HG02885 (cell line): ENCODE data around the gene SOX8.

Experiments used
- ATAC-seq: cut with Tn5 transposase; IDR thresholded peaks from one replicate; pipeline ENCODE4 v1.9.1; 2021; ENCODE audit warnings: mild to moderate bottlenecking; ENCODE audit not compliant: unreplicated experiment, poor library complexity

SOX8 gene

DNA sequence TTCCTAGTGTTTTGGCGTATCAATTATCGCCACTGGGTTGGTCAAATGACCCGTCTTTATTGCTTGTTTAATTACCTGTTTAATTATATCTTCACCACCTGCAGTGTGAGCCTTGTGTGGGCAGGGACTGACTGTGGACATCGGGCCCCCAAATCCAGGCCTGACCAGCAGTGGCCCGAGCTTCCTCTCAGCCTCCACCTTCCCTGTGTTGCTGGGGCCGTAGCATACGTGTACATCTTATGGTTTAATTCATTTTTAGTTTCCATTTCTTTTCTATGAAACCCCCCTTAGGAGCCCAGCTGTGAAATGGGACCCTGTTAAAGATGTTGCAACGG, 9.6 kb upstream of the SOX8 start:
- ATAC-seq, result no peak

DNA sequence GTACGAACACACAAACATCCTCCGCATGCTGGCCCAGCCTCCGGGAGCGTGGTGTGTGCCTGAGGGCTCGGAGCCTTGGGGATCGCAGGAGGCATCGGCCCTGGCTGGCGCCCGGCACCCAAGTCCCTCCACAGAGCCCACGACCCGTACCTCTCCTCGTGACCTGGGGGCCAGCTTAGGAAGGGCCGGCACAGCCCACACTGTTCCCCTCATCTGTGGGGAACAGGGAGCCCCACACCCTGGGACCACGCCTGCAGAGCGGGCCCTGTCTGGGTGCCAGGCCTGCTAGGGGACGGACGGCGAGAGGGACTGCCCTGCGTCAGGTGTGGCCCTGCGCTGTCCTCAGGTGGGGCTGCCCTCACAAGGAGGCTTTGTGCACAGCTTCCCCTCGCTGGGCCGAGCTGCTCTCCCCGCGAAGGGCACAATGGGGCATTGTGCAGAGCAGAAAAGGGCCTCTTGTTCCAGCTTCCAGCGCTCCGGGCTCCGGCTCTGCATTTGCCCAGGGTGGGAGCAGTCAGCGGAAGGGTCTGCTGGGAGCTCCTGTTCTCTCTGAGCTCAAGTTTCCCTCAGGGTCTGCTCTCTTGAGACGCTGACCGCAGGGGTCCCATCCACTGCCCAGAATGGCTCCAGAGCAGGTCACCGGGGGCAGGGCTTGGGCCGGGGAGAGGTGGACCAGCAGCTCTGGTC, 9.1 kb upstream of the SOX8 start:
- ATAC-seq, result no peak

DNA sequence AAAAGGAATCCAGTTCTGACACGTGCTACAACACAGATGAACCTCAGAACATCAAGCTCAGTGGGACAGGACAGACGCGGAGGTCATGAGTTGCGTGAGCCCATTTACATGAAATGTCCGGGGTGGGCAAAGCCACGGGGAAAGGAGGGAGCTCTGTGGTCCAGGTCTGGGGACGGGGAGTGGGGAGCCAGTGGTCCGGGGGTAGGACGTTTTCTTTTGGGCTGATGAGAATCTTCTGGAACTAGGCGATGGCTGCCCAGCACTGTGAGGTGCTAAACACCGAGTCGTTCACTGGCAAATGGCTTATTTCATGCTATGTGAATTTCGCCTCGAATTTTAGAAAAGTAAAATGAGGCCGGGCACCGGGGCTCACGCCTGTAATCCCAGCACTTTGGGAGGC, 8.2 kb upstream of the SOX8 start:
- ATAC-seq, result no peak

DNA sequence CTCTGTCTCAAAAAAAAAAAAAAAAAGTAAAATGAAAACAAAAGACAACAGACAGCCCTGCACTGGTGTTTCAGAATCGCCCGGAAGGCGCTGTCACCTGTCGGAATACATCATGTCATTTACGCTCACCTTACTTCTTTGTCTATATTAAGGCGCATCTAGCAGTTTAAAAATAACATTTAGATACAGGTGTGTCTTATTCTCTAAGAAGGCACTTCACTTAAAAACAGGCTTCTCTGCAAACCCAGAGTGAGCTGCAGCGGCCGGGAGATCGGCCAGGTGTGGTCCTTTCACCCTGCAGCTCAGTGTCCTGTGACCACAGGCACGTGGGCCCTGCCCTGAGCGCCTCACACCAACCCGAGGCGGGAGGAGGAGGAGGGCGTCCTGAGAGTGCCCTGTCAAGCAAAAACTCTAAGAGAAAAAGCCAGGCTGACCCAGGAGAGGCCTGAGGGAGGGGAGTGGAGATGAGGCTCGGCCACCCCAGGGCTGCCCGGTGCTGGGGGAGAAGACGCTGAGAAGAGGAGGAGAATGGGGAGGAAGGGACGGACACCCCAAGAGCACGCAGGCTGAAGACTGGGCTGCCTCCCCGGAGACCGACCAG, 7.5 kb upstream of the SOX8 start:
- no peak for ATAC-seq

DNA sequence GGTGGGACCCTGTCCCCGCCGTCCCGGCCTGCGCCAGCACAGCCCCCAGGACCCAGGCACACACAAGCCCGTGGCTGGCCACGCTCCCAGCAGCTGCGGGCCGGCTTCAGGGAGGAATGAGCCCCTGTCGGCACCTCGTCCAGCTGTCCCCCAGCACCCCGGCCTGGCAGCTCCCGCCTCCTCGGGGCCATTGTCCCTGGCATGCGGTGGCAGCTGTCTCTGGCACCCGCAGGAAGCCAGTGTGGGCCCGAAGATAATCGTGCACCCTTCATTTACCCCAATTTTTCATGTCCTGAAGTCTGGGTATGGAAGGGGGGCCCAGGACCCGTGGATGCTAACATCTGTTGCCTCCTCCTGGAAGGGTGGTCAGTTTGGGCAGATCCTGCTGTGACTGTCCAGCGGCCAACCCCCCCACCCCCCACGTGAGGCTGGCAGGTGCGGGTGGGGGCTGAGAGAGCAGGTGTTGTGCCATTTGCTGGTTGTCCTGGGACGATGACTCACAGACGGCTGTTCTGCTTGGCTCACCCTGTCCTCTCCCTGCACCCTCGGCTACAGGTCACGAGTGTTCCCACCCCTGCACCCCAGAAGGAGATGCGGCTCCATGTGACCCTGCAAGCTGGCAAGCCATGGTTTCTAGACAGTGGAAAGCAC, 6.8 kb upstream of the SOX8 start:
- no peak for ATAC-seq

DNA sequence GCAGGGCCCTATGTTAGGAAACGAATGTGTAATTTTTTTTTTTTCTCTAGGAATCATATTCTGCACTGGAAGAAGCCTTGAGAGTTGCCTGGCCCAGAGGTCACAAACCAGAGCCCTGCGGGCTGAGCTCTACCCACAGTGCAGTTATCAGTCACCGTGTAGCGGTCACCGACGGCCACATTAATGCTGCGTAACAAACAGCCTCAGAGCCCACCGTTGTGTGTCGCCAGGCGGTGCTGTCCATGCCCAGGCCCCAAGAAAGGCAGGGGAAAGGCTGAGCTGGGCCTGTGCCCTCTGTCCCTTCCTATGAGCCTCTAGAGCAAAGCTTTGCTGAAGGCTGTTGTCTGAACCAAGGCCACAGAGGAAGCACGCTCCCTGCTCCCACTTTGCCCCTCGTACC, 6.3 kb upstream of the SOX8 start:
- ATAC-seq, result no peak

DNA sequence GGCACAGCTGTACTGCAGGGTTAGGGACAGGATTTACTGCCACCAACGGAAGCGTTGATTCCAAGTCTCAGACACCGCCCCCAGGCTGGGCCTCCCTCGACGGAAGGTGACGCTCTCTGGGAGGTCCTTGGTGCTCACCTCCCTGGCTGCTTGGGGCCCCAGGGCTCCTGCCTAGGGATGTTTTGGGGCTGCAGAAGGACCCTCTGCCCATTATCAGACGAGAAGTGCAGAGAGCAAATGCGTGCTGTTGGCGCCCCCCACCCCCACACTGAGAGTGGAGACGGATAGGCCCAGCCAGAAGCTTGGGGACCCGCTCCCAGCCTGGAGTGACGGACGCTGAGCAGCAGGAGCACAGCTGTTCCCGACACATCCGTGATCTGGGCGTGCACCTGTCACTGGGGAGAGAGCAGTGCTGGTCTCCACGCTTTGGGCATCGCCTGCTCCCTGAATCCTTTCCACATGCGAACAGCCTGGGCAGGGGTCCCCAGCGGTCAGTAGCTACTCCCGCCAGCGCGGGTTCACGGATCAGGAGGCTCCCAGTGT, 5.1 kb upstream of the SOX8 start:
- no peak for ATAC-seq

DNA sequence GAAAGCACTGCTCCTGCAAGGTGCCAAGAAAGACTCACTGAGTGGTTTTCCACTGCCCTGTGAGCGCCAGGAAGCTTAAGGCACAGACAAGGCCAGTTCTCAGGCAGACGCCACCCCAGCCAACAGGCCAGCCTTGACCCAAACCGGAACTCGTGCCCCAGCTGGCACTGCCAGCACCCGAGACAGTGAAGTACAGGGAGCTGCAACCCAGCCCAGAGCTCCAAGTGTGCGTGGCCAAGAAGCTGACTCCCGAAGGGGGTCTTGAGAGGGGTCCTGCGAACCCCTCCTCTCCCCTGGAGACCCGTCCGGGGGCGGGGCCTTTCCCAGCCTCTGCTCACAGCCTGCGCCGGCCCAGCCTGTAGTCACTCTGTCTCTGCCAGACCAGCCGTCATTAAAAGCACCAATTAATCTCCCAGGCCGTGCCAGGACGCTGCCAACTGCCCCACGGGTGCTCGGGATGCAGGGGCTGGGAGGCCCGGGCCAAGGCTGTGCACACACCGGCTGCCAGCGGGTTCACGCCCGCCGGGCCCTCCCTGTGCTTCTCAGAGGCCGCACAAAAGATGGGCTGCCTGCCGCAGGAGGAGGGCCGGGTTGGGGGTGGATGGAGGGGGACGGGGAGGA, 4.4 kb upstream of the SOX8 start:
- ATAC-seq, result no peak

DNA sequence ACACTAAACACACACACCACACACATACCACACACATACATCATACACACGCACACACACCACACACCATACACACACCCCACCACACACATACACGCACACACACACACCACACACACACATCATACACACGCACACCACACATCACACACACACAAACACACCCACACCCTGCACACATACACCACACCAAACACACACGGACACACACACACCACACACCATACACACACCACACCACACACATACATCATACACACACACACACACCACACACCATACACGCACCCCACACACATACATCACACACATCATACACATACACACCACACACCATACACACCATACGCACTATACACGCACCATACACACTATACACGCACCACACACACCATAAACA, 3.7 kb upstream of the SOX8 start:
- no peak for ATAC-seq

DNA sequence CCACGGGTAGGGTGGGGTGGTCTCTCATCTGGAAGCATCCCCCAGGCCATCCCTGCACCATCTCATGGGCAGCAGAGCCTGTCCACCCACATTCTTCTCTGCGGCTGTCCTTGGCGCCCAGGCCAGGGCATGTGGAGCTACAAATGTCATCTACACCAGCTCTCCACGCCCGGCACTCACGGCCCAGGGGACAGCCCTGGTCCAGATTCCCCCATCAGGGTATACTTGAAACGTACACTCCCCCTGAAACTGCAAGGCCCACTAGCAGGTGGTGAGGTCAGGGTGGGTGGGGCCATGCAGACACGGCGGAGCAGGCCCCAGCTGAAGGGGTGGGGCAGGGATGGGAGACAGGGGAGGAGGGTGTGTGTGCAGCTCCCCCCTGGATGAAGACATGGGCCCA, 3.2 kb upstream of the SOX8 start:
- ATAC-seq, result no peak

DNA sequence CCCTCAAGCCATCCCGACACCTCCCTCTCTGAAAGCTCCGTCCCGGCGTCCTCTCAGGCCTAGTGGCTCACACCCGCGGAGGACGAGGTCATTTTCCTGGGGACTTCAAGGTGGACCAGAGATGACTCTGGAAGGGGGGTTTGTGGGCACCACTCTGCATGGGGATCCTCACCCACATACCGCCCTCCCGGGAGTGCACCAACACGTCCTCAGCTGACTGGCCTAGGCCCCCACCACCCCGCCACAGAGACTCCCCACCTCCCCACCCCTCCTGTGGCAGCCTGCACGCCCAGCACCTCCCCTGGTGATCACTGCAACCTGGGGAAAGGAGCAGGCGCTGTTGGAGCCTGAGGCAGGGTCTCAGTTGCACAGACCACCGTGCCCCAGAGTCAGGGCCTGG, 2.4 kb upstream of the SOX8 start:
- no peak for ATAC-seq

DNA sequence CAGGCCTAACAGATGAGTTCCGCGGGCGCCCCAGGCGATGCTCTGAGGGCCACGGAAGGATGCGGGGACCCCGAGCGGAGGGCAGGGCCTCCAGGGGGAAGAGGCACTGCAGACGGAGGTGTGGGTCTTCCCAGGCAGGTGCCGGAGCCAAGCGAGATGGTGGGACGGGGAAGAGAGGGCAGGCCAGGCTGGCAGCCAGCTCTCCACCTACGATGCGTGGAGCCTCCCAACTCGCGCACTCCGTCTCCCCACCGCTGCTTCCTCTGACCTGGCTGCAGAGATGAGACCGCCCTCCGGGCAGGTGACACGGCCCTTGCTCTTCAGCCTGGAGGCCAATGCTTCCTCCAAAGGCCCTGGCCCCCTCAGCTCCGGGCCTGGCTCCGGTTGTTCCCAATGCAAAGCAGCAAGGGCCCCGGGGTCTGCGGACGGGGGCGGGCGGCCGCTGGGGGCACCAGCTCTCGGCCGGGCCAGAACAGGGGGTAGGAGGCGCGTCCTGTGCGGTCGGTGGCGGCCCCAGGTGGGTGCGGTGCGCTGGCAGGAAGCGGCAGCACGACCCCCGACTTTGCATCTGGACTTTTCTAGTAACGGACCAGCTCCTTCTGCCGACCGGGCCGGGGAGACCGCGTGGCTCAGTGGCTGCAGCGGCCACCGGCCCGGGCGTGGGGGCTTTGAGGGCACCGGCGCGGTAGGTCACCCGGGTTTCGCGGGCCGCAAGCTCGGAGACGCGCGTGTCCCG, 1.5 kb upstream of the SOX8 start:
- ATAC-seq, result no peak

DNA sequence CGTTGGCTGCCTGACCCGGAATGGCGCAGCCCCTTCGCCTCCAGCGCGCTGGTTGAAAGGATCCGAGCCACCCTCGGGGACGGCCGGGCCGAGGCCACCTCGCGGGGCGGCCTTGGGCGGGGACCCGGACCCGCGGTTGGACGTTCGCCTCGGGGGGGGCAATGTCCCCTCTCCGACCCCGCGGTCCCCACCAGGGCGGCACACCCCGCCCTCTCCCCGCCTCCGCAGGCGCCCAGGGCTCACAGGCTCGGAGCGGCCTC, 1.0 kb upstream of the SOX8 start:
- ATAC-seq, result no peak

DNA sequence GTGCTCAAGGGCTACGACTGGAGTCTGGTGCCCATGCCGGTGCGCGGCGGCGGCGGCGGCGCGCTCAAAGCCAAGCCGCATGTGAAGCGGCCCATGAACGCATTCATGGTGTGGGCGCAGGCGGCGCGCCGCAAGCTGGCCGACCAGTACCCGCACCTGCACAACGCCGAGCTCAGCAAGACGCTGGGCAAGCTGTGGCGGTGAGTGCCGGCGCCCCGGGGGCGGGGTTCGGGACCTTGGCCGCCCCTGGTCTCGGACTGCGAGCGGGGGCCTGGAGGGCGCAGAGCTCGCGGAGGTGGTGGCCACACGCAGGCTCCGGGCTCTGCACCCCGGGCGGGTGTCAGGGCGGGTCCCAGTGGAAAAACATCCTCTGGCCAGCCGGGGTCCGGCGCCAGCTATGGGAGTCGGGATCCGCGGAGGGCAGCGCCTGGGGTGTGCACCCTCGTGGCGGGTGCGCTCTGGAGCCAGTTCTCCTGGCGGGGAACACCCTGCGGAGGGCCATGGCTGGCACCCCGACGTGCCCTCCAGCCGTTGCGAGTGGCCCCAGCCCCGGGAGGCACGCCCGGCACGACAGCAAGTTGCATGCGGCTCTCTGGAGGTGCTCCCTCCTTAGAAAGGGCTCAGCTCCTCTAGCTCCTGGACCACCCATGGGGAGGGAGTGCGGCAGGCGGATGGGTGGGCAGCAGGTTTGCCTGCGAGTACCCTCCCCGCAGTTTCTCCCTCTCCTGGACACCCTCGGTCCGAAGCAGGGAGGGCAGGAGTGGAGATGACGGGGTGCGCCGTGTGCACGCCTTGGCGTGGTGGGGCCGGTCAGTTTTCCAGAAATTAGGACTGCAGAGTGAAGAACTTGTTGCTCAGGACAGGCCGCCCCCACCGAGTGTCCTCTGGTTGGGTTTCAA, 824 bp downstream of the SOX8 start:
- ATAC-seq, result no peak

DNA sequence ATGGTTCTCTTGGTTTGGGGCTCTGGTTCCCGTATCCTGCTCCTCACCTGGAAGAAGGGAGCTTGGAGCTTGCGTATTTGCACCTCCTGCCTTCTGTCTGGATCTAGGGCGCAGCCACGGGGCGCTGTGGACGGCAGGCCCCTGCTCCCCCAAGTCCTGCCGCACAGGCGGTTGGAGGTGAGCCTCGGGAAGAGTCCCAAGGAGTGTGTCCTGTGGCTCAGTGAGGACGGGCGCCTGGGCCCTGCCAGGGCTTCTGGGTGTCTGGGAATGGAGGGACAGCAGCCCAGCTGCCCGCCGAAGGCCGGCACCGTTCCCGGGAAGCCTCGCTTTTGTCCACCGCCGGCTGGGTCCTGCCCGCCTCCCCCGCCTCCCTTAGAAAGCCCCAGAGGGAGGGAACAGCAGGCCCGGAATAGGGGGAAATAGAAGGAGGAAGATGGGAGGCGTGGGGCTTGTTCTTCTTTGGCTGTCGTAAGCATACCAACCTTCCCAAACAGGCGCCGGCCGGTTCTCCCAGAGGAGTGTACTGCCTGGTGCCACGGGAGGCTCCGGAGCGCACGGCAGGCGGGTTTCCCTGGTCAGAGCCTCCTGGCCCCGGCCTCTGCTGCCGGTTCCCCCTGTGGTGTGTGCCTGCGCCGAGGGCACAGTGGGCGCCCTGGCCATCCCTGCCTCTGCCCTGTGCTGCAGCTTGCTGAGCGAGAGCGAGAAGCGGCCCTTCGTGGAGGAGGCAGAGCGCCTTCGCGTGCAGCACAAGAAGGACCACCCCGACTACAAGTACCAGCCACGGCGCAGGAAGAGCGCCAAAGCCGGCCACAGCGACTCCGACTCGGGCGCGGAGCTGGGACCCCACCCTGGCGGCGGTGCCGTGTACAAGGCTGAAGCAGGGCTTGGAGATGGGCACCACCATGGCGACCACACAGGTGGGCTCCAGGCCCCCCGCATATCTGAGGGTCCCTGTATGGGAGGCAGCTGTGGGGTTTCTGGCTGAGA, 1.8 kb downstream of the SOX8 start:
- ATAC-seq, result no peak

DNA sequence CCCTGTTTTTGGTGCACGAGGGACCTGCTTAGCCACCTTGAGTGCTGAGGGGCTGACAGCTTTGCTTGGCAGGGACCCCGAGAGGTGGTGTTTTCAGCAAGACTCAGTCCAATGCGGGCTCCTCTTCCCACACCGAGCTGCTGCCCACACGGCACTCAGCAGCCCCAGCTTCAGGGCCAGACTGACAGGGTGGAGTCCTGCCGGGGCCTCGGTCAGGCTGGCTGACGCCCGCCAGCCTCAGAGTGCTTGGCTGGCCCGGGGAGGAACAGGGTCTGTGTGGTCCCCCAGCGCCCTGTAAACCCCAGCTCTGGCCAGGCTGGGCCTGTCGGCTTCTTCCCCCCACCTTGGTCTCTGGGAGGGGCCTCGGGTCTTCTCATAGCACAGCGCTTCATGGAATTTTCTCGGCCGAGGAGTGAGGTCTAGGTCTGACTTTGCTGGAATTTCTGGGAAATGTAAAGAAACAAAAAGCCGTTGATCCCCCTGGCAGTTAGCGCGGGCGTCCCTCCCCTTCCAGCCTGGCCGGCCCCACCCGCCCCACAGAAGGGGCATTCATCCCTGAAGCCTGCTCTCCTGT, 2.6 kb downstream of the SOX8 start:
- ATAC-seq, result no peak

DNA sequence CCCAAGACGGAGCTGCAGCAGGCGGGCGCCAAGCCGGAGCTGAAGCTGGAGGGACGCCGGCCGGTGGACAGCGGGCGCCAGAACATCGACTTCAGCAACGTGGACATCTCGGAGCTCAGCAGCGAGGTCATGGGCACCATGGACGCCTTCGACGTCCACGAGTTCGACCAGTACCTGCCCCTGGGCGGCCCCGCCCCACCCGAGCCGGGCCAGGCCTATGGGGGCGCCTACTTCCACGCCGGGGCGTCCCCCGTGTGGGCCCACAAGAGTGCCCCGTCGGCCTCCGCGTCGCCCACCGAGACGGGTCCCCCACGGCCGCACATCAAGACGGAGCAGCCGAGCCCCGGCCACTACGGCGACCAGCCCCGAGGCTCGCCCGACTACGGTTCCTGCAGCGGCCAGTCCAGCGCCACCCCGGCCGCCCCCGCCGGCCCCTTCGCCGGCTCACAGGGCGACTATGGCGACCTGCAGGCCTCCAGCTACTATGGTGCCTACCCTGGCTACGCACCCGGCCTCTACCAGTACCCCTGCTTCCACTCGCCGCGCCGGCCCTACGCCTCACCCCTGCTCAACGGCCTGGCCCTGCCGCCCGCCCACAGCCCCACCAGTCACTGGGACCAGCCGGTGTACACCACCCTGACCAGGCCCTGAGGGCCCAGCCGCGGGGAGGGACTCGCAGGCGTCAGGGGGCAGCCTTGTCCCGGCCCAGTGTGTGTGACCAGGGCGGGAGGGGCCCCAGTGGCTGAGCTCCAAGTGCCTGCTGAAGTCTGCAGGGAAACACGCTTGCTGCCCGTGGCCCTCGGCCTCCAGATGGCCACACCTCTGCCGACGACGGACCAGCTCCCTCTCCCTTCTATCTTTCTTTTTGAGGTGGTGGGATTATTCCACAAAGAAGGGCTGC, 3.4 kb downstream of the SOX8 start:
- ATAC-seq, result no peak
